Measurements from ENCODE around the gene NWD2. TPM values are rescaled to one million over a fixed set of nuclear protein-coding genes. Genes with fewer than 3 reads are reported as not detected.
A peak's percentile ranks its signal among the peaks of the same experiment; 100 is the strongest.

Gene NWD2
- total RNA-seq, 2 experiments from 2014 or later: not detected

DNA sequence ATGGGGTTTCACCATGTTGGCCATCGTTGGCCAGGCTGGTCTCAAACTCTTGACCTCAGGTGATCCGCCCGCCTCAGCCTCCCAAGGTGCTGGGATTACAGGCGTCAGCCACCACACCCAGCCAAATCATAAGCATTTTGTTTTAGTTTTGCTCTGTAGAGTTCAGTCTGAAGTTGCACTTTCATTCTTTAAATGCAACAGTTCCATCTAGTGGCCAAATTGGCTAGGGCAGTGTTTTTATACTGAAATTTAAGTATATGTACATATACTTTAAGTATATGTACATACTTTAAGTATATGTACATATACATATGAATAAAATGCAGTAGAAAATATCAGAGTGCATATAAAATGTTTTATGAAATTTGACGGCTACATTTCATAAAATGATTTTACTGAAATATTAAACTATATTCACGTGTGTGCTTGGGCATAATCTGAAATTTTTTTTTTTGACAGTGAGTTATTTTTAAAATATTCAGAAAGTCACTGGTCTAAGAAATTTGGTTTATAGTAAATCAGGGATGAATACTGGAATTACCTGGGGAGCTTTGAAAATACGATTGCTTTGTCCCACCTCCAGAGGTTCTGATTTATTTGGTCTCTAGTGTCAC, 145.5 kb downstream of the NWD2 start:
- H3K9me3 Mint-ChIP-seq: no peaks in the 10 kb centered on the region
- CTCF ChIA-PET: no interaction called here
- DNase-seq: peak in 4 of 14 experiments; percentile 5 to 51 (median 46)

DNA sequence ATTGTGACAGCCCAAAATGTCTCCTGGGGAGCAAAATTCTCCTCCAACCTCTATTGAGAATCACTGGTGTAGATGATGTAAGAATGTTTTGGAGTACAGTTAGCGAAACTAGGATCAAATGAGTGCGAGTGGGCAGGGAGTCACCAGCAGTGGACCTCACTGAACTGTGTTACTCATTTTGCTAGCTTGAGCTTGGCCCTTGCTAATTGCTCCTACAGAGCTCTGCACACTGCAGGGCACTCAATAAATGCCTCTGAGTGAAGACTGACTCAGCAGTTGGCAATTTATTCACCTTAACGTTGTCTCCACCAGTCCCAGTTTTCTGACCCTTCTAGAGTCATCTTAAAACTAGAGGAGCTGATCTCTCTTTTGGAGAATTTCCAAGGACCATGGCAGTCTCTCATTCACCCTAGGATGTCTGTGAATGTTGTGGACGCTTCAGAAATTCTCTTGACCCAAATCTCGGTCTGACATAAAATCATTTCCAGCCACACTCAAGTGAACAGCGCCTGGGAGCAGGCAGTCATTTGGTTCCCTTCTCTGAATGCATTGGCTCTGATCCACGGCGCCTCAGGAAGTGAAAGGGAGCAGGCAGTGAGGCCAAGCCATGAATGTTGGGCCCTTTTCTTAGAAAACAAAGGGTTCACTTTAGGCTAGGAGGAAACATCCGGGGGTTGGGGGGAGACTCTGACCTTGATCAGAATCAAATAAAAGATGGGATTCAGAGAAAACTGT, 148.1 kb downstream of the NWD2 start:
- ChIA-PET CTCF (no interaction called here), POLR2A (no interaction called here)
- no peaks in the 10 kb centered on the region for H3K9me3 Mint-ChIP-seq
- no peaks in the 10 kb centered on the region for H3K36me3 Mint-ChIP-seq (ENCODE audit: low read depth)
- Histone ChIP-seq H3K27ac (ENCODE audit: low read depth in 1 of 2, low read length in 2 of 2) (no peak overlapping the region), H3K4me1 (ENCODE audit: insufficient read depth, low read length) (no peaks in the 10 kb centered on the region), H3K4me3 (ENCODE audit: low read length) (no peak overlapping the region), H3K9me3 (ENCODE audit: control insufficient read depth in 1 of 2, insufficient read depth in 1 of 2, low read length in 2 of 2) (no peaks in the 10 kb centered on the region), H3K36me3 (ENCODE audit: insufficient read depth, low read length) (no peaks in the 10 kb centered on the region), H3K27me3 (ENCODE audit: control insufficient read depth in 1 of 2, insufficient read depth in 2 of 2, low read length in 2 of 2) (no peaks in the 10 kb centered on the region)
- ATAC-seq (ENCODE audit: poor library complexity) (no peak), DNase-seq (peak in 2 of 14 experiments; percentile 4 to 10)
- intact Hi-C loops (cut with DNase I, micrococcal nuclease): loop anchor here (5.0 kb wide), 2 partner anchors 975 to 1045 kb away; no protein-coding TSS in a partner anchor
- no peak overlapping the region for H3K27ac Mint-ChIP-seq
- H3K4me1 Mint-ChIP-seq (ENCODE audit: low read depth): no peaks in the 10 kb centered on the region
- peaks cover 28% of the 10 kb centered on the region for H3K27me3 Mint-ChIP-seq
- no peak overlapping the region for H3K4me3 Mint-ChIP-seq
- TF ChIP-seq, protein P1, sequence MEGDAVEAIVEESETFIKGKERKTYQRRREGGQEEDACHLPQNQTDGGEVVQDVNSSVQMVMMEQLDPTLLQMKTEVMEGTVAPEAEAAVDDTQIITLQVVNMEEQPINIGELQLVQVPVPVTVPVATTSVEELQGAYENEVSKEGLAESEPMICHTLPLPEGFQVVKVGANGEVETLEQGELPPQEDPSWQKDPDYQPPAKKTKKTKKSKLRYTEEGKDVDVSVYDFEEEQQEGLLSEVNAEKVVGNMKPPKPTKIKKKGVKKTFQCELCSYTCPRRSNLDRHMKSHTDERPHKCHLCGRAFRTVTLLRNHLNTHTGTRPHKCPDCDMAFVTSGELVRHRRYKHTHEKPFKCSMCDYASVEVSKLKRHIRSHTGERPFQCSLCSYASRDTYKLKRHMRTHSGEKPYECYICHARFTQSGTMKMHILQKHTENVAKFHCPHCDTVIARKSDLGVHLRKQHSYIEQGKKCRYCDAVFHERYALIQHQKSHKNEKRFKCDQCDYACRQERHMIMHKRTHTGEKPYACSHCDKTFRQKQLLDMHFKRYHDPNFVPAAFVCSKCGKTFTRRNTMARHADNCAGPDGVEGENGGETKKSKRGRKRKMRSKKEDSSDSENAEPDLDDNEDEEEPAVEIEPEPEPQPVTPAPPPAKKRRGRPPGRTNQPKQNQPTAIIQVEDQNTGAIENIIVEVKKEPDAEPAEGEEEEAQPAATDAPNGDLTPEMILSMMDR (IDR thresholded peaks at IDR 0.05): no peak

More for the DNA sequence above, 145.5 kb downstream of the NWD2 start:
- H3K4me3 Mint-ChIP-seq: no peak overlapping the region
- Histone ChIP-seq H3K4me1 (ENCODE audit: insufficient read depth, low read length) (no peaks in the 10 kb centered on the region), H3K4me3 (ENCODE audit: low read length) (no peak overlapping the region), H3K36me3 (ENCODE audit: insufficient read depth, low read length) (no peaks in the 10 kb centered on the region), H3K27me3 (ENCODE audit: control insufficient read depth in 1 of 2, insufficient read depth in 2 of 2, low read length in 2 of 2) (no peaks in the 10 kb centered on the region), H3K27ac (ENCODE audit: low read depth in 1 of 2, low read length in 2 of 2) (no peak overlapping the region), H3K9me3 (ENCODE audit: control insufficient read depth in 1 of 2, insufficient read depth in 1 of 2, low read length in 2 of 2) (no peaks in the 10 kb centered on the region)
- POLR2A ChIA-PET: no interaction called here
- H3K36me3 Mint-ChIP-seq (ENCODE audit: low read depth): no peaks in the 10 kb centered on the region
- H3K27ac Mint-ChIP-seq: no peak overlapping the region
- intact Hi-C loops (cut with DNase I, micrococcal nuclease): loop anchor here (5.0 kb wide), 3 partner anchors 973 to 1043 kb away; no protein-coding TSS in a partner anchor
- no peaks in the 10 kb centered on the region for H3K4me1 Mint-ChIP-seq (ENCODE audit: low read depth)
- TF ChIP-seq, protein P1 (IDR thresholded peaks at IDR 0.05): peak; percentile 67
- no peak for ATAC-seq (ENCODE audit: poor library complexity)
- H3K27me3 Mint-ChIP-seq: peaks cover 19% of the 10 kb centered on the region

DNA sequence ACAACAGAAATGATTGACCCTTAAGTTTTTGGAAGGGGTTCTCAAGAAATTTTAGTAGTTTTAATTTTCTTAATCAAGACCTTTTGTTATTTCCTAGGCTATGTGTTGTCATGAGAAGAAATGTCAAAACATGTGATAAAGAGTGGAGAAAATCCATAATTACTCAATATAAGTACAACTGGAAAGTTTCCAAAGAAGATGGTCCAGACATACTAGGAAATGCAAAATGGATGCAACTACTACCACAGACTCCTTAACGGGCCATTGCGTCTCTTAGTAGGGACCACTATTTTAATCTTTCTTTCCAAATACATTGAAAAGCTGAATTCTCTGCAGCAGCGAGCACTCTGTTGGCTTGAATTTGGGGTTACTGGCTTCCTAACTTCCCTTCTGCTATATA, 148.8 kb downstream of the NWD2 start:
- Histone ChIP-seq H3K27me3 (ENCODE audit: control insufficient read depth in 1 of 2, insufficient read depth in 2 of 2, low read length in 2 of 2) (no peaks in the 10 kb centered on the region), H3K36me3 (ENCODE audit: insufficient read depth, low read length) (no peaks in the 10 kb centered on the region), H3K4me3 (ENCODE audit: low read length) (no peak overlapping the region), H3K27ac (ENCODE audit: low read depth in 1 of 2, low read length in 2 of 2) (no peak overlapping the region), H3K9me3 (ENCODE audit: control insufficient read depth in 1 of 2, insufficient read depth in 1 of 2, low read length in 2 of 2) (no peaks in the 10 kb centered on the region), H3K4me1 (ENCODE audit: insufficient read depth, low read length) (no peaks in the 10 kb centered on the region)
- ATAC-seq (ENCODE audit: poor library complexity): no peak
- H3K27me3 Mint-ChIP-seq: peaks cover 31% of the 10 kb centered on the region
- CTCF ChIA-PET: no interaction called here
- POLR2A ChIA-PET: no interaction called here
- intact Hi-C loops (cut with DNase I, micrococcal nuclease): loop anchor here (5.0 kb wide), 2 partner anchors 976 to 1046 kb away; no protein-coding TSS in a partner anchor
- DNase-seq: no peak
- no peak overlapping the region for H3K27ac Mint-ChIP-seq
- H3K9me3 Mint-ChIP-seq: no peaks in the 10 kb centered on the region
- H3K4me3 Mint-ChIP-seq: no peak overlapping the region
- H3K4me1 Mint-ChIP-seq (ENCODE audit: low read depth): no peaks in the 10 kb centered on the region
- no peaks in the 10 kb centered on the region for H3K36me3 Mint-ChIP-seq (ENCODE audit: low read depth)
- TF ChIP-seq, protein P1 (IDR thresholded peaks at IDR 0.05): no peak

Data from CD4-positive, alpha-beta T cell (primary cell).